Rectal smooth muscle tissue (tissue), 1 donor: ENCODE measurements around the gene GPRASP2.

Source experiments
- H3K27ac ChIP-seq: one replicate; pipeline ENCODE4 v1.7.0; 2013; ENCODE audit warnings: low read depth, low read length, inconsistent platforms
- H3K27me3 ChIP-seq: one replicate; pipeline ENCODE4 v1.7.0; 2013; ENCODE audit warnings: low read length; ENCODE audit not compliant: control insufficient read depth, insufficient read depth
- H3K36me3 ChIP-seq: one replicate; pipeline ENCODE4 v1.7.0; 2013; ENCODE audit warnings: low read length; ENCODE audit not compliant: control insufficient read depth, insufficient read depth
- H3K4me1 ChIP-seq: one replicate; pipeline ENCODE4 v1.7.0; 2013; ENCODE audit warnings: low read length; ENCODE audit not compliant: control insufficient read depth, insufficient read depth
- H3K4me3 ChIP-seq: one replicate; pipeline ENCODE4 v1.7.0; 2013; ENCODE audit warnings: low read length
- H3K9ac ChIP-seq: one replicate; pipeline ENCODE4 v1.7.0; 2013; ENCODE audit warnings: low read length

GPRASP2 gene

GRCh38 chrX:102765217-102765616 is 53.0 kb downstream of the GPRASP2 start:
- no peak overlapping the region for H3K27ac ChIP-seq
- H3K9ac ChIP-seq, result no peak overlapping the region
- H3K36me3 ChIP-seq, result no peaks in the 10 kb centered on the region
- no peak overlapping the region for H3K4me3 ChIP-seq
- H3K4me1 ChIP-seq, result no peaks in the 10 kb centered on the region
- H3K27me3 ChIP-seq, result no peaks in the 10 kb centered on the region

- Histone ChIP-seq H3K4me3 (no peak overlapping the region), H3K27ac (no peak overlapping the region), H3K4me1 (no peaks in the 10 kb centered on the region), H3K27me3 (no peaks in the 10 kb centered on the region), H3K36me3 (no peaks in the 10 kb centered on the region), H3K9ac (no peak overlapping the region)
Measured at GRCh38 chrX:102765809-102766208, 53.6 kb downstream of the GPRASP2 start.

DNA sequence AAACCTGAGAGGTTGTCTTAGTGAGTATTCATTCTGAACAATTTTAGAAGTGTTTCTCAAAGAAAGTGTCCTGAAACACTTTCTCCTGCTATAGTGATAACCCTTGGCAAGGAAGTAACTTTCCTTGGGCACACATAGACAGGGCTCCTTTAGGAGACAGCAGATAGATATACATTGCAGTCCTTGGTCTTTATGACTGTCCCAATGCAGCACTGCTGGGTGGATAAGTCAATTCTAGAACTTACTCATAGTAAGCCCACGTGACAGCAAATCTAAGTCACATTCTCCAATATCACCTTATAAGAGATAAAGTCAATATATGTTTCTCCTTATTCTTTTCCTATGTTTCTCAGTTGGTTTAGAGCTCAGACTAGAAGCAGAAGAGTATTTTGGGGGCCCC is 55.0 kb downstream of the GPRASP2 start:
- no peak overlapping the region for H3K27ac ChIP-seq
- H3K27me3 ChIP-seq, result no peaks in the 10 kb centered on the region
- no peaks in the 10 kb centered on the region for H3K4me1 ChIP-seq
- no peak overlapping the region for H3K9ac ChIP-seq
- no peaks in the 10 kb centered on the region for H3K36me3 ChIP-seq
- H3K4me3 ChIP-seq, result no peak overlapping the region
